ENCODE results near the gene OLFM2. TPM values are rescaled to one million over a fixed set of nuclear protein-coding genes. Genes with fewer than 3 reads are reported as not detected.

OLFM2 gene
- total RNA-seq, 2 donors from 2014 or later = 3.1 to 11.9 TPM

GRCh38 chr19:9966024-9966423 is 29.7 kb upstream of the OLFM2 start:
- no peak overlapping the region for H3K4me3 ChIP-seq
- H3K36me3 ChIP-seq (replicated peaks in 1 of 2; ENCODE audit: insufficient read depth in 1 of 2, low read depth in 2 of 2) = no peaks in the 10 kb centered on the region
- H3K27me3 ChIP-seq = no peaks in the 10 kb centered on the region
- TF ChIP-seq POLR2A (IDR thresholded peaks at IDR 0.05) = no peak
- TF ChIP-seq, protein P1, sequence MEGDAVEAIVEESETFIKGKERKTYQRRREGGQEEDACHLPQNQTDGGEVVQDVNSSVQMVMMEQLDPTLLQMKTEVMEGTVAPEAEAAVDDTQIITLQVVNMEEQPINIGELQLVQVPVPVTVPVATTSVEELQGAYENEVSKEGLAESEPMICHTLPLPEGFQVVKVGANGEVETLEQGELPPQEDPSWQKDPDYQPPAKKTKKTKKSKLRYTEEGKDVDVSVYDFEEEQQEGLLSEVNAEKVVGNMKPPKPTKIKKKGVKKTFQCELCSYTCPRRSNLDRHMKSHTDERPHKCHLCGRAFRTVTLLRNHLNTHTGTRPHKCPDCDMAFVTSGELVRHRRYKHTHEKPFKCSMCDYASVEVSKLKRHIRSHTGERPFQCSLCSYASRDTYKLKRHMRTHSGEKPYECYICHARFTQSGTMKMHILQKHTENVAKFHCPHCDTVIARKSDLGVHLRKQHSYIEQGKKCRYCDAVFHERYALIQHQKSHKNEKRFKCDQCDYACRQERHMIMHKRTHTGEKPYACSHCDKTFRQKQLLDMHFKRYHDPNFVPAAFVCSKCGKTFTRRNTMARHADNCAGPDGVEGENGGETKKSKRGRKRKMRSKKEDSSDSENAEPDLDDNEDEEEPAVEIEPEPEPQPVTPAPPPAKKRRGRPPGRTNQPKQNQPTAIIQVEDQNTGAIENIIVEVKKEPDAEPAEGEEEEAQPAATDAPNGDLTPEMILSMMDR (IDR thresholded peaks at IDR 0.05) = no peak
- no peak overlapping the region for H3K27ac ChIP-seq
- intact Hi-C loops (cut with DNase I) = no loop called here
- WGBS, 2 donors = 31 to 75% methylated on average over 4 to 14 of the region's 14 CpGs
- H3K4me1 ChIP-seq = no peaks in the 10 kb centered on the region
- no peaks in the 10 kb centered on the region for H3K9me3 ChIP-seq
- DNase-seq (no peak), ATAC-seq (no peak)

DNA sequence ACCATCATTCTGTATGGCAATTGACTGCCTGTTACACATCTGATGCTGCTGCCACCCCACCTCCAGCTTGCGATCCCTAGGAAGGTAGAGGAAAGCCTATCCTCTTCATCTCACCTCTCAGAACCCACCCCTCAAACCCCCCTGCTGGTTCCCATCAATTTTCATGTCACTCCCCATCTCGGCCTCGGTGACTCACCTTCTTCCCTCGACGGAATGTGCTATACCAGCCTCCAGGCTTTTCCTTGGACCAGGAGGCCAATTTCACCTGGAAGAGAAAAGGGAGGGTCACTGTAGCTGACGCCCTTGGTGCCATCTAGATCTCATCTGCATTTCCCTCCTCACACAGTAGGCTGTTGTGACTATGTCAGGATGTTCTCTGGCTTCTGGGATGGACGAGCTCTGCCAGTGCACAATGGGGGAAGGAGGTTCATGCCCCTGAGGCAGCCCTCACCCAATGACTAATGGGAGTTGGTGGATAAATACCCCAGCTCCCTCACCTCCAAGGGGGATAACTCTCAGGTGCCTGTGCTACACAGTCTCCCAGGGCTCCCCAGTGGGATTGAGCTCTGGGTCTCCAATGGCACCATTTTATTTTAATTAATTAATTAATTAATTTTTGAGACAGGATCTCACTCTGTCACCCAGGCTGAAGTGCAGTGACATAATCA is 26.4 kb upstream of the OLFM2 start:
- no peaks in the 10 kb centered on the region for H3K36me3 ChIP-seq (replicated peaks in 1 of 2; ENCODE audit: insufficient read depth in 1 of 2, low read depth in 2 of 2)
- intact Hi-C loops (cut with DNase I) = no loop called here
- DNase-seq = no peak
- no peaks in the 10 kb centered on the region for H3K9me3 ChIP-seq
- no peaks in the 10 kb centered on the region for H3K4me1 ChIP-seq
- no peak overlapping the region for H3K27ac ChIP-seq
- TF ChIP-seq, protein P1 (IDR thresholded peaks at IDR 0.05) = no peak
- TF ChIP-seq POLR2A (IDR thresholded peaks at IDR 0.05) = no peak
- no peaks in the 10 kb centered on the region for H3K27me3 ChIP-seq
- WGBS, 2 donors = 35 to 43% methylated on average over 6 to 7 of the region's 7 CpGs
- H3K4me3 ChIP-seq = no peak overlapping the region
- no peak for ATAC-seq

GRCh38 chr19:9961103-9961502 is 24.8 kb upstream of the OLFM2 start:
- Histone ChIP-seq H3K9me3 (no peaks in the 10 kb centered on the region), H3K36me3 (replicated peaks in 1 of 2; ENCODE audit: insufficient read depth in 1 of 2, low read depth in 2 of 2) (no peaks in the 10 kb centered on the region), H3K4me1 (no peaks in the 10 kb centered on the region), H3K27ac (no peak overlapping the region), H3K27me3 (no peaks in the 10 kb centered on the region), H3K4me3 (no peak overlapping the region)
- ATAC-seq = no peak
- TF ChIP-seq, protein P1 (IDR thresholded peaks at IDR 0.05) = no peak
- TF ChIP-seq POLR2A (IDR thresholded peaks at IDR 0.05) = no peak
- 75 to 80% methylated on average over 4 of the region's 4 CpGs for WGBS, 2 donors
- no peak for DNase-seq
- intact Hi-C loops (cut with DNase I) = no loop called here

DNA sequence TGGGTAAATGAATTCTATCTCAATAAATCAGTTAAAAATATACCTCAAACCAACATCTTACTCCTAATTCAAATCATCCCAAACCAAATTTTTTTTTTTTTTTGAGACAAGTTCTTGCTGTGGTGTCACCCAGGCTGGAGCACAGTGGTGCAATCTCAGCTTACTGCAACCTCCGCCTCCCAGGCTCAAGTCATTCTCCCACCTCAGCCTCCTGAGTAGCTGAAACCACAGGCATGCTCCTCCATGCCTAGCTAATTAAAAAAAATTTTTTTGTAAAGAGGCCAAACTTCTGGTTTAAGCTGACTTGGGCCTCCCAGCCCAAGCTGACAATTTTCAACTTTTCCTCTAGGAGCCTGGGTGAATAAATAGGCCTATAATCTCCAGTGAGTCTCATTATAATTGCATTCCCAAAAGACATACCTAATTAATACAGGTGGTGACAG is 22.1 kb upstream of the OLFM2 start:
- intact Hi-C loops (cut with DNase I) = no loop called here
- TF ChIP-seq, protein P1 (IDR thresholded peaks at IDR 0.05) = no peak
- TF ChIP-seq POLR2A (IDR thresholded peaks at IDR 0.05) = no peak
- WGBS, 2 donors = 88 to 95% methylated on average over 1 of the region's 1 CpG

DNA sequence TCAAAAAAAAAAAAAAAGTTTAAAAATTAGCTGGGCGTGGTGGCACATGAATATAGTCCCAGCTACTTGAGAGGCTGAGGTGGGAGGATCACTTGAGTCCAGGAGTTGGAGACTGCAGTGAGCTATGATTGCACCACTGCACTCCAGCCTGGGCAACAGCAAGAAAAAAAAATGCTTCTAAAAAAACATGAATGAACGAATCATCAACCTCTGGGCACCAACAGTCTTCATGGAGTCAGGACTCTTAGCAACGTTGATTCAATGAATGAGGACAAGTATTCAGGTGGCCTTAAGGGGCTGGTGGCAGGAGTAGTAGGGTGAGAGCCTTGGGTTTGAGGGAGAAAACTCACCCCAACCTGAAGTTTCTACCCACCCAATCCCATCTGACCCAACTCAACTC is 20.6 kb upstream of the OLFM2 start:
- no peaks in the 10 kb centered on the region for H3K36me3 ChIP-seq (replicated peaks in 1 of 2; ENCODE audit: insufficient read depth in 1 of 2, low read depth in 2 of 2)
- WGBS, 2 donors = 61 to 65% methylated on average over 3 of the region's 3 CpGs
- no peaks in the 10 kb centered on the region for H3K4me1 ChIP-seq
- no peak overlapping the region for H3K4me3 ChIP-seq
- H3K9me3 ChIP-seq = no peaks in the 10 kb centered on the region
- intact Hi-C loops (cut with DNase I) = no loop called here
- ATAC-seq (no peak), DNase-seq (no peak)
- TF ChIP-seq, protein P1 (IDR thresholded peaks at IDR 0.05) = no peak
- TF ChIP-seq POLR2A (IDR thresholded peaks at IDR 0.05) = no peak
- no peaks in the 10 kb centered on the region for H3K27me3 ChIP-seq
- H3K27ac ChIP-seq = no peak overlapping the region

More for the DNA sequence above, 22.1 kb upstream of the OLFM2 start:
- no peak for ATAC-seq
- Histone ChIP-seq H3K27ac (no peak overlapping the region), H3K4me1 (no peaks in the 10 kb centered on the region), H3K36me3 (replicated peaks in 1 of 2; ENCODE audit: insufficient read depth in 1 of 2, low read depth in 2 of 2) (no peaks in the 10 kb centered on the region), H3K27me3 (no peaks in the 10 kb centered on the region), H3K9me3 (no peaks in the 10 kb centered on the region), H3K4me3 (no peak overlapping the region)
- DNase-seq = peak in 1 of 4 donors; percentile 36
